Suprapubic skin (tissue), 3 donors: Measurements from ENCODE around the gene LPP.

Experiments used
- POLR2A ChIP-seq, 2 donors: fragments of 450-650 bp; IDR thresholded peaks; one replicate each; pipeline ENCODE4 v1.6.1; 2017; ENCODE audit warnings: antibody characterized with exemption in 2 of 2, mild to moderate bottlenecking in 2 of 2, moderate library complexity in 2 of 2
- TF ChIP-seq, protein P1 (sequence below), 2 donors: fragments of 200-600 bp in 1 of 2; fragments of 450-650 bp in 1 of 2; sonication (generic) in 1 of 2; IDR thresholded peaks; one replicate each; pipeline ENCODE4 v1.5.1; 2016 to 2019; ENCODE audit warnings: antibody characterized with exemption in 2 of 2, mild to moderate bottlenecking in 1 of 2, moderate library complexity in 1 of 2

- no peak for TF ChIP-seq POLR2A (IDR thresholded peaks at IDR 0.05)
- TF ChIP-seq, protein P1, sequence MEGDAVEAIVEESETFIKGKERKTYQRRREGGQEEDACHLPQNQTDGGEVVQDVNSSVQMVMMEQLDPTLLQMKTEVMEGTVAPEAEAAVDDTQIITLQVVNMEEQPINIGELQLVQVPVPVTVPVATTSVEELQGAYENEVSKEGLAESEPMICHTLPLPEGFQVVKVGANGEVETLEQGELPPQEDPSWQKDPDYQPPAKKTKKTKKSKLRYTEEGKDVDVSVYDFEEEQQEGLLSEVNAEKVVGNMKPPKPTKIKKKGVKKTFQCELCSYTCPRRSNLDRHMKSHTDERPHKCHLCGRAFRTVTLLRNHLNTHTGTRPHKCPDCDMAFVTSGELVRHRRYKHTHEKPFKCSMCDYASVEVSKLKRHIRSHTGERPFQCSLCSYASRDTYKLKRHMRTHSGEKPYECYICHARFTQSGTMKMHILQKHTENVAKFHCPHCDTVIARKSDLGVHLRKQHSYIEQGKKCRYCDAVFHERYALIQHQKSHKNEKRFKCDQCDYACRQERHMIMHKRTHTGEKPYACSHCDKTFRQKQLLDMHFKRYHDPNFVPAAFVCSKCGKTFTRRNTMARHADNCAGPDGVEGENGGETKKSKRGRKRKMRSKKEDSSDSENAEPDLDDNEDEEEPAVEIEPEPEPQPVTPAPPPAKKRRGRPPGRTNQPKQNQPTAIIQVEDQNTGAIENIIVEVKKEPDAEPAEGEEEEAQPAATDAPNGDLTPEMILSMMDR (IDR thresholded peaks at IDR 0.05): no peak
Measured at GRCh38 chr3:188174317-188175044, 20.5 kb downstream of the LPP start.
